Measurements from ENCODE around the gene MSL3B.

Gene MSL3B

GRCh38 chr2:233822101-233822771 lies 46.0 kb downstream of the MSL3B start:
- H3K4me3 Mint-ChIP-seq (ENCODE audit: unreplicated experiment): no peak overlapping the region

DNA sequence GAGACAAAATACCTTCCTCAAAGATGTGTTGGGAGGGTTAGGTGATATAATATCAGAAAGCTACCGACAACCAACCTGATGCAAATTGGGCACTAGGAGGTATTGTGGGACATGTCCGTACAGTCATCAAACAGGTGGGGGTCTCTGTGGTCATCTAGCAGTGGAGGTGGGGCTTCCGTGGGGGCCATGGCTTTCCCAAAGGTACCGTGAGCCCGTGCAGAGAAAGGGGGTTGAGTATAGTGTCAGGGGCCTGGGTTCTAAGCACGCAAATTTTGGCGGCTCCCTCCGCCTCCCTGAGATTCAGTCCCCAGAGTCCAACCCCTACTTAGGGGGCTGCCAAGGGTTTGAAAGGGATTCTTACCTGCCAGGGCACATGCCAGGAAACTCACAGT lies 46.5 kb downstream of the MSL3B start:
- Mint-ChIP-seq H3K4me1 (ENCODE audit: unreplicated experiment) (peaks cover 3% of the 10 kb centered on the region), H3K27ac (ENCODE audit: unreplicated experiment) (no peak overlapping the region), H3K9me3 (ENCODE audit: unreplicated experiment) (no peaks in the 10 kb centered on the region), H3K36me3 (ENCODE audit: low read depth, unreplicated experiment) (no peaks in the 10 kb centered on the region), H3K27me3 (ENCODE audit: unreplicated experiment) (peaks cover 4% of the 10 kb centered on the region), H3K4me3 (ENCODE audit: unreplicated experiment) (no peak overlapping the region)
- TF ChIP-seq CTCF (IDR thresholded peaks at IDR 0.05; ENCODE audit: unreplicated experiment): no peak
- no peak for DNase-seq (ENCODE audit: low spot score)

More at GRCh38 chr2:233822101-233822771, 46.0 kb downstream of the MSL3B start:
- Mint-ChIP-seq H3K4me1 (ENCODE audit: unreplicated experiment) (peaks cover under 1% of the 10 kb centered on the region), H3K36me3 (ENCODE audit: low read depth, unreplicated experiment) (no peaks in the 10 kb centered on the region), H3K27ac (ENCODE audit: unreplicated experiment) (no peak overlapping the region), H3K27me3 (ENCODE audit: unreplicated experiment) (peaks cover 4% of the 10 kb centered on the region), H3K9me3 (ENCODE audit: unreplicated experiment) (no peaks in the 10 kb centered on the region)
- DNase-seq (ENCODE audit: low spot score): no peak
- TF ChIP-seq CTCF (IDR thresholded peaks at IDR 0.05; ENCODE audit: unreplicated experiment): no peak

- no peak for DNase-seq (ENCODE audit: low spot score)
- no peak overlapping the region for H3K4me3 Mint-ChIP-seq (ENCODE audit: unreplicated experiment)
Observed at GRCh38 chr2:233821196-233821595, 47.0 kb downstream of the MSL3B start.

GRCh38 chr2:233820774-233821105 lies 47.4 kb downstream of the MSL3B start:
- TF ChIP-seq CTCF (IDR thresholded peaks at IDR 0.05; ENCODE audit: unreplicated experiment): no peak
- H3K9me3 Mint-ChIP-seq (ENCODE audit: unreplicated experiment): no peaks in the 10 kb centered on the region
- peaks cover 4% of the 10 kb centered on the region for H3K27me3 Mint-ChIP-seq (ENCODE audit: unreplicated experiment)
- peaks cover 3% of the 10 kb centered on the region for H3K4me1 Mint-ChIP-seq (ENCODE audit: unreplicated experiment)
- H3K4me3 Mint-ChIP-seq (ENCODE audit: unreplicated experiment): no peak overlapping the region
- no peak overlapping the region for H3K27ac Mint-ChIP-seq (ENCODE audit: unreplicated experiment)
- no peak for DNase-seq (ENCODE audit: low spot score)
- H3K36me3 Mint-ChIP-seq (ENCODE audit: low read depth, unreplicated experiment): no peaks in the 10 kb centered on the region

More at GRCh38 chr2:233821196-233821595, 47.0 kb downstream of the MSL3B start:
- TF ChIP-seq CTCF (IDR thresholded peaks at IDR 0.05; ENCODE audit: unreplicated experiment): no peak
- no peaks in the 10 kb centered on the region for H3K36me3 Mint-ChIP-seq (ENCODE audit: low read depth, unreplicated experiment)
- peaks cover 3% of the 10 kb centered on the region for H3K4me1 Mint-ChIP-seq (ENCODE audit: unreplicated experiment)
- H3K27me3 Mint-ChIP-seq (ENCODE audit: unreplicated experiment): peaks cover 4% of the 10 kb centered on the region
- H3K9me3 Mint-ChIP-seq (ENCODE audit: unreplicated experiment): no peaks in the 10 kb centered on the region
- H3K27ac Mint-ChIP-seq (ENCODE audit: unreplicated experiment): no peak overlapping the region

DNA sequence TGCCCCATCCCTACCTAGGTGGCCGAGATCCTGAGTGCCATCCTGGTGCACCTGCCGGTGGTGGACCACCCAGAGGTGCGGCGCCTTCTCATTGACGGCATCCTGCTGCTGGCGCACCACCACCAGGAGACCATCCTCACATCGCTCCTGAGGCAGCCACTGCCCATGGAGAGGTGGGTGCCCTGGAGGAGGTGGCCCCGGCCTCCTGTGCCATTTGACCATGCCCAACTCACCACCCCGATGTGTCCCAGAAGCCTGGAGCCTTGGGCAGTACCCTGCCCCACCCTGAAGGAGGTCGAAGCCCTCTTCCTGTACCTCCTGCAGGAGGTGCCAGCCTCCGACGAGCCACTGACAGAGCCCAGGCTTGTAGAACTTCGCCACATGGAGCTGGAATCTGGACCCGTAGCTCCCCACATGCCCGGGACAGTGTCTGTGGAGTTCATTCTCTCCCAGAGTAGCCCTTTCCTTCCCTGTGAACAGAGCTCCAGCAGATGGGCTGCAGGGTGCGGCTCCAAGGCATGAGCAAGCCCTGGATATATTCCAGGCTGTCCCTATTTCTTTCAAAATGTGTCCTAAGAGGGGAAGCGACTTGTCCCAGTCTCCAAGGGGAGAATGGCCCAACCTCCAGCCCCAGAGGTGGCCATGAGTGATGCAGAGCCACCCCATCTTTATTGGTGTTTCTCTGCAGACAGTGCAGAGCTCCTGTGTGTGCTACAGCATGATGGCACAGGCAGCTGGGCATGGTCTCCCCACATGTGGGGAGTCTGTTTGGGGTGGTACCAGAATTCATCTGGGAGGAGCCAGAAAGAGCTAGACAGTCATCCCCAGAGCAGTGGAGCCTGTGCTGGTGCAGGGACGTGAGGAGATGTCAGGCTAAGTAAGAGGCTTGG lies 48.1 kb downstream of the MSL3B start:
- peaks cover 3% of the 10 kb centered on the region for H3K4me1 Mint-ChIP-seq (ENCODE audit: unreplicated experiment)
- no peak for TF ChIP-seq CTCF (IDR thresholded peaks at IDR 0.05; ENCODE audit: unreplicated experiment)
- no peaks in the 10 kb centered on the region for H3K36me3 Mint-ChIP-seq (ENCODE audit: low read depth, unreplicated experiment)
- no peaks in the 10 kb centered on the region for H3K9me3 Mint-ChIP-seq (ENCODE audit: unreplicated experiment)
- H3K4me3 Mint-ChIP-seq (ENCODE audit: unreplicated experiment): no peak overlapping the region
- no peak for DNase-seq (ENCODE audit: low spot score)
- no peak overlapping the region for H3K27ac Mint-ChIP-seq (ENCODE audit: unreplicated experiment)
- H3K27me3 Mint-ChIP-seq (ENCODE audit: unreplicated experiment): peaks cover 4% of the 10 kb centered on the region

Measured in endothelial cell (in vitro differentiated cells).